Lung (tissue), 12 donors: Measurements from ENCODE around the gene RNGTT. TPM values are rescaled to one million over a fixed set of nuclear protein-coding genes. Genes with fewer than 3 reads are reported as not detected.

Experiments
- ATAC-seq: fragments of 200-7000 bp; cut with Tn5 transposase; one replicate; pipeline ENCODE4 v1.9.1; 2020; ENCODE audit warnings: moderate number of reproducible peaks; ENCODE audit not compliant: insufficient read depth, low FRiP score
- DNase-seq, 3 donors: peaks; one replicate each; pipeline ENCODE4 v3.0.0-alpha.2; 2013 to 2017
- H3K27ac ChIP-seq, 2 donors: one replicate each; pipeline ENCODE4 v1.5.1; 2013; ENCODE audit warnings: mild to moderate bottlenecking in 2 of 2, moderate library complexity in 2 of 2, control low read depth in 1 of 2, inconsistent platforms in 1 of 2, low read depth in 1 of 2, low read length in 1 of 2
- H3K27me3 ChIP-seq, 3 donors: one replicate each; pipeline ENCODE4 v1.5.1; 2013; ENCODE audit warnings: low read length in 2 of 3; ENCODE audit not compliant: control insufficient read depth in 3 of 3, insufficient read depth in 3 of 3
- H3K36me3 ChIP-seq, 4 donors: one replicate each; pipeline ENCODE4 v1.5.1; 2013; ENCODE audit warnings: low read length in 4 of 4, mild to moderate bottlenecking in 1 of 4, moderate library complexity in 1 of 4; ENCODE audit not compliant: control insufficient read depth in 4 of 4, insufficient read depth in 4 of 4
- H3K4me1 ChIP-seq, 5 donors: one replicate each; pipeline ENCODE4 v1.5.1; 2013; ENCODE audit warnings: low read length in 5 of 5, mild to moderate bottlenecking in 2 of 5, moderate library complexity in 1 of 5; ENCODE audit not compliant: control insufficient read depth in 5 of 5, insufficient read depth in 5 of 5
- H3K4me3 ChIP-seq: one replicate; pipeline ENCODE4 v1.5.1; 2013; ENCODE audit warnings: mild to moderate bottlenecking, control low read depth, moderate library complexity
- H3K9ac ChIP-seq, 2 donors: one replicate each; pipeline ENCODE4 v1.5.1; 2013; ENCODE audit warnings: low read length in 2 of 2, control low read depth in 1 of 2; ENCODE audit not compliant: insufficient read depth in 1 of 2
- H3K9me3 ChIP-seq, 4 donors: one replicate each; pipeline ENCODE4 v1.5.1; 2013; ENCODE audit warnings: low read length in 3 of 4, mild to moderate bottlenecking in 1 of 4, moderate library complexity in 1 of 4; ENCODE audit not compliant: control insufficient read depth in 4 of 4, insufficient read depth in 3 of 4
- WGBS, 2 donors: extraction: QIAGEN DNeasy Blood & Tissue Kit; methylation state at CpG; one replicate each; pipeline ENCODE4 v1.1.7; 2013; 5-methylcytosine and 5-hydroxymethylcytosine counted together
- polyA plus RNA-seq, 2 donors: library from polyadenylated mRNA; stranded (reverse); fragments of 200-250 nt; gene quantifications; one replicate each; pipeline ENCODE4 v1.2.1, GENCODE V29; 2013
- total RNA-seq, 2 donors: library from RNA; depleted of rRNA in 1 of 2; stranded (reverse); fragments of >200 nt in 1 of 2; gene quantifications; one replicate each; pipeline ENCODE4 v1.2.1, GENCODE V29; 2014 to 2021
- TF ChIP-seq, protein P1 (sequence below): IDR thresholded peaks from 2 replicates; pipeline ENCODE4 v1.5.1; 2012; ENCODE audit warnings: mild to moderate bottlenecking; ENCODE audit errors: control extremely low read depth, extremely low read depth
- donor health status: control.
- donor health status: control.
- donor health status: Bipolar disorder and iron deficiency.
- donor health status: healthy.
- donor health status: DM: yes; HTN: yes; CAD: no.

RNGTT gene
- total and polyA plus RNA-seq, 4 donors: 3.0 to 25.0 (median 9.2) TPM

DNA sequence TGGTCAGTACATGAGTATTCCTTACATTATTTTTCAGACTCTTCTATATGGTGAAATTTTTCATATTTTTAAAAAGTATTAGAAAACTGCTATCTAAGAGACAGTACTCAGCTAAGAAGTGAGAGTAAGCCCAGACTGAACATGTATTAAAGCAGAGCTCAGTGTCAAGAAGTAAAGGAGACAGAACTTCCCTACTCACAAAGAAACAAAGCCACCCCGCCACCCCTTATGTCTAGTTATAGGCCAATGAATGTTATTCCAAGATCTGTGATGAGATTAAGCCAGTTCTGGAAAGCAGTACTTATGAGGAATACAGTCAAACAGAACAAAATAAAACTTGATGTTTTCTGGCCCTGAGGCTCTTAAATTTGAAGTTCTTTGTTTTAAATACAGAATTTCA lies 114.5 kb downstream of the RNGTT start:
- Histone ChIP-seq H3K9ac (no peak overlapping the region), H3K27ac (no peak overlapping the region), H3K4me1 (peaks cover 0 to 2% (median 0%) of the 10 kb centered on the region in 5 donors), H3K27me3 (no peaks in the 10 kb centered on the region), H3K36me3 (peaks cover 0 to 7% (median 2%) of the 10 kb centered on the region in 4 donors), H3K9me3 (no peaks in the 10 kb centered on the region), H3K4me3 (no peak overlapping the region)
- DNase-seq: no peak
- no peak for ATAC-seq
- WGBS, 2 donors: 91 to 98% methylated on average over 1 of the region's 1 CpG
- TF ChIP-seq, protein P1, sequence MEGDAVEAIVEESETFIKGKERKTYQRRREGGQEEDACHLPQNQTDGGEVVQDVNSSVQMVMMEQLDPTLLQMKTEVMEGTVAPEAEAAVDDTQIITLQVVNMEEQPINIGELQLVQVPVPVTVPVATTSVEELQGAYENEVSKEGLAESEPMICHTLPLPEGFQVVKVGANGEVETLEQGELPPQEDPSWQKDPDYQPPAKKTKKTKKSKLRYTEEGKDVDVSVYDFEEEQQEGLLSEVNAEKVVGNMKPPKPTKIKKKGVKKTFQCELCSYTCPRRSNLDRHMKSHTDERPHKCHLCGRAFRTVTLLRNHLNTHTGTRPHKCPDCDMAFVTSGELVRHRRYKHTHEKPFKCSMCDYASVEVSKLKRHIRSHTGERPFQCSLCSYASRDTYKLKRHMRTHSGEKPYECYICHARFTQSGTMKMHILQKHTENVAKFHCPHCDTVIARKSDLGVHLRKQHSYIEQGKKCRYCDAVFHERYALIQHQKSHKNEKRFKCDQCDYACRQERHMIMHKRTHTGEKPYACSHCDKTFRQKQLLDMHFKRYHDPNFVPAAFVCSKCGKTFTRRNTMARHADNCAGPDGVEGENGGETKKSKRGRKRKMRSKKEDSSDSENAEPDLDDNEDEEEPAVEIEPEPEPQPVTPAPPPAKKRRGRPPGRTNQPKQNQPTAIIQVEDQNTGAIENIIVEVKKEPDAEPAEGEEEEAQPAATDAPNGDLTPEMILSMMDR: no peak

DNA sequence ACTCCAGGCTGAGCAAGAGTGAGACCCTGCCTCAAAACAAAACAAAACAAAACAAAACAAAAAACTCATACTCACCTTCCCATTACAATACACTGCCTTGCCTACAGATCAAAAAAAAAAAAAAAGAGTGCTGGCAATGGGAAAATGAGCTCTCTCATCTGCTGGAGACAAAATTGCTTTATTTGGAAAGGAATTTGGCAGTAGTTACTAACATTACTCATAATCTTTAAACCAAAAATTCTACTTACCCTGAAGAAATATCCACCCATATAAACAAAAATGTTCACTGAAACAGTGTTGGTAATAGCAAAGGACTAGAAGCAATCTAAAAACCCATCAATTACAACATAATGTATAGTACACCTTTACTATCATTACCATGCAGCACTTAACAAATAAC lies 120.4 kb downstream of the RNGTT start:
- no peak overlapping the region for H3K27ac ChIP-seq
- DNase-seq: peak in 1 of 3 donors; percentile 5

DNA sequence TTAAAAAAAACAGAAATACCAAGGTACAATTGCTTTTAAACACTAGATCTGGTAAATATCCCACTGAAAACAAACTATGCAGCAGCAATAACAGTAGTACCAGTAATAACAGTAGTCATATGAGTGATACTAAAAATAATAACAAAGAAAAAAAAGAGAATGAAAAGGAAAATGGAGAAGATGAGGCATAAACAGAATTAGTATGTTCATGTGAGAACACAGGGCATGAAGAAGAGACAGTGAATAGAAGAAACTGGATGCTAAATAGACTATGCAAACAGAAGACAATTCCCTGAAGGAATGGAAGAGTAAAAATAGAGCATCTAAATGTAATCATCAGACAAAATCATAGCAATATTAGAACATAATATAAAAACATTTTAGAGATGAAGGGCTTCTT lies 121.1 kb downstream of the RNGTT start:
- no peak overlapping the region for H3K4me3 ChIP-seq
- peaks cover 0 to 8% (median 5%) of the 10 kb centered on the region in 4 donors for H3K36me3 ChIP-seq
- DNase-seq (no peak), ATAC-seq (no peak)
- H3K9me3 ChIP-seq: no peaks in the 10 kb centered on the region
- no peaks in the 10 kb centered on the region for H3K27me3 ChIP-seq
- TF ChIP-seq, protein P1: no peak
- H3K4me1 ChIP-seq: peaks cover 0 to 2% (median 0%) of the 10 kb centered on the region in 5 donors
- H3K27ac ChIP-seq: no peak overlapping the region
- no peak overlapping the region for H3K9ac ChIP-seq

More for the DNA sequence above, 120.4 kb downstream of the RNGTT start:
- H3K36me3 ChIP-seq: peaks cover 0 to 8% (median 5%) of the 10 kb centered on the region in 4 donors
- H3K27me3 ChIP-seq: no peaks in the 10 kb centered on the region
- ATAC-seq: no peak
- H3K9ac ChIP-seq: no peak overlapping the region
- H3K9me3 ChIP-seq: no peaks in the 10 kb centered on the region
- peaks cover 0 to 2% (median 0%) of the 10 kb centered on the region in 5 donors for H3K4me1 ChIP-seq
- no peak overlapping the region for H3K4me3 ChIP-seq
- TF ChIP-seq, protein P1: no peak

DNA sequence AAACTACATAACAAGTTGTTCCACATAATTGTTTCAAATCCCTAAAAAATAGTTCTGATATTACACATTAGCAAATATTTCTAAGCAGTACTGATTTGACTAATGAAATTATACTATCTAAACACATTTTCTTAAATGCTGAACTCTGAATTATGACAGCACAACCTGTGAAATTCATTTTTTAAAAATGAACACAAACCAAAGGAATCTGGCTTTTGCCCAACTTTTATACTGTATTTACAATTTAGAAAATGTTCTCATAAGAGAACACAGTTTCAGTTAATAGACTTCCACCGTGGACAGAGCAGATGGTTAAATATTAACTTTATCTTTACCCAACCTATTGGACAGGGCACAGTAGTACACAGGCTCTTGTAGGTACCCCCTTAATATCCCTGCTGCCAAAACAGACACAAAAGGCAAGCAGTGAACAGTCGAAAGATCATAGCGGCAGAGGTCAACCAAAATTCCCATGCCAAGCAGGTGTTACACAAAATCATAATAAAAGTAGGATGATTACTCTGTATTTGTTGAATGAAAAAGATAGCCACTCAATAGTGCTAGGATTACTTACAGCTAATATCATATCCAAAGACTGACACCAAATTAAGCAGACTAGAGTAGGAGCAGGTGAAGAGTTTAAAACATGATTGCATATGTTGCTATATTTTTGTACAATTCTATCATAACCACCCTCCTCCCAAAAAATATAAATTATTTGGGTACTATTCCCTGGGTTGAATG lies 122.5 kb downstream of the RNGTT start:
- peaks cover 0 to 2% (median 0%) of the 10 kb centered on the region in 4 donors for H3K9me3 ChIP-seq
- no peak overlapping the region for H3K9ac ChIP-seq
- TF ChIP-seq, protein P1: no peak
- peaks cover 0 to 8% (median 5%) of the 10 kb centered on the region in 4 donors for H3K36me3 ChIP-seq
- peak in 2 of 3 donors; percentile 6 to 23 for DNase-seq
- no peak for ATAC-seq
- no peak overlapping the region for H3K27ac ChIP-seq
- H3K4me3 ChIP-seq: no peak overlapping the region
- peaks cover 0 to 2% (median 0%) of the 10 kb centered on the region in 5 donors for H3K4me1 ChIP-seq
- 71 to 82% methylated on average over 3 of the region's 3 CpGs for WGBS, 2 donors
- H3K27me3 ChIP-seq: no peaks in the 10 kb centered on the region
